NCI-H345 (cell line): ENCODE measurements around the gene ANK2.

Experiments
- DNase-seq: peaks from one replicate; lab custom pipeline; 2025; lab: John Stamatoyannopoulos, UW

Gene ANK2

GRCh38 chr4:113049421-113050370 lies at the start of gene ANK2:
ANK2 (plus strand) TSS chr4:113049653; CDS start chr4:113049729, 76 bp downstream.
- peak; percentile 49 for DNase-seq

- no peak for DNase-seq
These were observed 45.6 kb upstream of the ANK2 start for GRCh38 chr4:113003841-113004240.

GRCh38 chr4:113004655-113005054 lies 44.8 kb upstream of the ANK2 start:
- no peak for DNase-seq

- DNase-seq, result no peak
These were observed 42.8 kb upstream of the ANK2 start for GRCh38 chr4:113006632-113007031.

GRCh38 chr4:113007151-113007550 lies 42.3 kb upstream of the ANK2 start:
- DNase-seq, result no peak

GRCh38 chr4:113008135-113008534 lies 41.3 kb upstream of the ANK2 start:
- no peak for DNase-seq

- no peak for DNase-seq
These were observed 40.7 kb upstream of the ANK2 start for GRCh38 chr4:113008716-113009115.

- DNase-seq, result no peak
These were observed 40.0 kb upstream of the ANK2 start for GRCh38 chr4:113009461-113009860.

- no peak for DNase-seq
These were observed 37.2 kb upstream of the ANK2 start for GRCh38 chr4:113012122-113012725.

GRCh38 chr4:113012786-113013185 lies 36.7 kb upstream of the ANK2 start:
- no peak for DNase-seq

- DNase-seq, result no peak
These were observed 35.7 kb upstream of the ANK2 start for GRCh38 chr4:113013751-113014150.

GRCh38 chr4:113016377-113016776 lies 33.1 kb upstream of the ANK2 start:
- DNase-seq, result no peak

GRCh38 chr4:113020966-113021365 lies 28.5 kb upstream of the ANK2 start:
- DNase-seq, result no peak

- no peak for DNase-seq
These were observed 25.1 kb upstream of the ANK2 start for GRCh38 chr4:113024388-113024787.

GRCh38 chr4:113025416-113025815 lies 24.0 kb upstream of the ANK2 start:
- DNase-seq, result no peak

GRCh38 chr4:113026556-113026955 lies 22.9 kb upstream of the ANK2 start:
- no peak for DNase-seq

GRCh38 chr4:113028074-113028473 lies 21.4 kb upstream of the ANK2 start:
- DNase-seq, result no peak

- DNase-seq, result no peak
These were observed 18.2 kb upstream of the ANK2 start for GRCh38 chr4:113031212-113031611.

- DNase-seq, result no peak
These were observed 8.7 kb upstream of the ANK2 start for GRCh38 chr4:113040793-113041192.

GRCh38 chr4:113042502-113042901 lies 7.0 kb upstream of the ANK2 start:
- no peak for DNase-seq

GRCh38 chr4:113043591-113043990 lies 5.9 kb upstream of the ANK2 start:
- no peak for DNase-seq

- no peak for DNase-seq
These were observed 910 bp downstream of the ANK2 start for GRCh38 chr4:113050371-113050755.

- no peak for DNase-seq
These were observed 1.4 kb downstream of the ANK2 start for GRCh38 chr4:113050837-113051236.
